ENCODE results near the gene HSPA1B. TPM values are rescaled to one million over a fixed set of nuclear protein-coding genes. Genes with fewer than 3 reads are reported as not detected.
A peak's percentile ranks its signal among the peaks of the same experiment; 100 is the strongest.

Gene HSPA1B
- total RNA-seq, 1 experiment from 2014 or later, result 265 TPM

DNA sequence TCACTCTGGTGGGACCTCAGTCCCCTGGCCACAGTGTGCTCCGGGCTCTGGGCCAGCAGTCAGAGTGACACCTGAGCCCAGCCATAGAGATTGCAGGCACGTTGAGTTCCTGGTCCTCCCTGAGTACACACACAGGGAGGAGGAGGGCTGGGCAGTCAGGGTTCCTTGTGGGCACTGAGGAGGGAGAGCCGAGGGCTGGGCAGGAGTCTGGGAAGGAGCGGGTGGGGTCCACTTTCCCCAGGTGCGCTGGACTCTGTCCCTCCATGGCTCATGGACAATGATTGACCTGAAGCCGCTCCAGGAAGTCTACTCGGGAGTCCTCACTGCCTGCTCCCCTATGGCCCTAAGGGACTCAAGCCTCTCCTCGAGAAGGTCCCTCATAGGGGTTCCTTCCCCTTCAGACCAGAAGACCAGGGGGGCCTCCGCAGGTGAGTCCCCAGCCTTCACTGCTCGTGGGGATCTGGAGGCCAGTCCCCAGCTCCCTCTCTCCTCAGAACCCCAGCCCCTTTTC is 50.2 kb downstream of the HSPA1B start:
- H3K36me3 ChIP-seq (ENCODE audit: low read depth, low read length), result peaks cover 19% of the 10 kb centered on the region
- H3K27ac ChIP-seq (ENCODE audit: low read length), result no peak overlapping the region
- H3K9me2 ChIP-seq (replicated peaks; ENCODE audit: low read length), result no peaks in the 10 kb centered on the region
- H3K9me3 ChIP-seq (ENCODE audit: low read length), result no peaks in the 10 kb centered on the region
- no peaks in the 10 kb centered on the region for H3K27me3 ChIP-seq (ENCODE audit: low read length)
- ChIA-PET CTCF (no interaction called here), POLR2A (ENCODE audit: unreplicated experiment) (no interaction called here)
- no peak overlapping the region for H3K9ac ChIP-seq (ENCODE audit: low read length)
- H2AFZ ChIP-seq (ENCODE audit: low read length), result 0 out of 2 replicates have a peak overlapping the region, but pooled peaks have one; percentile 10
- H3K79me2 ChIP-seq (ENCODE audit: low read length), result no peaks in the 10 kb centered on the region
- H4K20me1 ChIP-seq (ENCODE audit: low read length), result no peaks in the 10 kb centered on the region
- ATAC-seq, result peak; percentile 60
- H3K4me1 ChIP-seq (ENCODE audit: insufficient read depth, low read length), result peaks cover 40% of the 10 kb centered on the region
- BruUV-seq (replicated peaks), result no TSS peak
- intact Hi-C loops (cut with micrococcal nuclease), result no loop called here
- peak; percentile 35 for DNase-seq
- no peaks in the 10 kb centered on the region for H3F3A ChIP-seq (ENCODE audit: low read length, unreplicated experiment)
- no peak overlapping the region for H3K4me3 ChIP-seq (ENCODE audit: low read length)
- no peak for TF ChIP-seq EZH2 (IDR thresholded peaks at IDR 0.05; ENCODE audit: low read length, unreplicated experiment)
- TF ChIP-seq, protein P1, sequence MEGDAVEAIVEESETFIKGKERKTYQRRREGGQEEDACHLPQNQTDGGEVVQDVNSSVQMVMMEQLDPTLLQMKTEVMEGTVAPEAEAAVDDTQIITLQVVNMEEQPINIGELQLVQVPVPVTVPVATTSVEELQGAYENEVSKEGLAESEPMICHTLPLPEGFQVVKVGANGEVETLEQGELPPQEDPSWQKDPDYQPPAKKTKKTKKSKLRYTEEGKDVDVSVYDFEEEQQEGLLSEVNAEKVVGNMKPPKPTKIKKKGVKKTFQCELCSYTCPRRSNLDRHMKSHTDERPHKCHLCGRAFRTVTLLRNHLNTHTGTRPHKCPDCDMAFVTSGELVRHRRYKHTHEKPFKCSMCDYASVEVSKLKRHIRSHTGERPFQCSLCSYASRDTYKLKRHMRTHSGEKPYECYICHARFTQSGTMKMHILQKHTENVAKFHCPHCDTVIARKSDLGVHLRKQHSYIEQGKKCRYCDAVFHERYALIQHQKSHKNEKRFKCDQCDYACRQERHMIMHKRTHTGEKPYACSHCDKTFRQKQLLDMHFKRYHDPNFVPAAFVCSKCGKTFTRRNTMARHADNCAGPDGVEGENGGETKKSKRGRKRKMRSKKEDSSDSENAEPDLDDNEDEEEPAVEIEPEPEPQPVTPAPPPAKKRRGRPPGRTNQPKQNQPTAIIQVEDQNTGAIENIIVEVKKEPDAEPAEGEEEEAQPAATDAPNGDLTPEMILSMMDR (conservative IDR thresholded peaks at IDR 0.05; ENCODE audit: low read depth, low read length), result no peak
- no peak for TF ChIP-seq EZH2phosphoT487 (IDR thresholded peaks at IDR 0.05; ENCODE audit: borderline replicate concordance, low read length)
- H3K4me2 ChIP-seq (ENCODE audit: low read length), result peak overlapping the region; percentile 48; the same call in 1 of the 2 replicates

DNA sequence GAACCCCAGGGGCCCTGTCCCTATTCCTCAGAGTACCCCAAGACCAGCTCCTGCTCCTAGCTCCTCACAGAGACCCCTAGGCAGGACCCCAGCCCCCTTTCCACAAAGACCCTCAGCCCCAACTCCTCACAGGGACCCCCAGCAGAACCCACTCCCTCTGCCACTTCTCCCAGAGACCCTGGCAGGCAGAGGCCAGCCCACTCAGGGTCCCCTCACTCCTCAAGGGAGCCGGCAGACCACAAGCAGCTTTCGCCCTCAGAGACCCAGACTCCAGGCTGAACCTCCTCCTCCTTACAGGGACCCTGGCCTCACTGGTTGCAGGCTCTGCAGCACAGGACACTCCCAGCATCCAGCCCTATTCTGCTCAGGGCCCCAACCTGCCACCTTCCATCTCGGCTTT is 50.7 kb downstream of the HSPA1B start:
- BruUV-seq (replicated peaks), result no TSS peak
- H3K27ac ChIP-seq (ENCODE audit: low read length), result peak overlapping the region; percentile 49
- no peak for TF ChIP-seq EZH2 (IDR thresholded peaks at IDR 0.05; ENCODE audit: low read length, unreplicated experiment)
- TF ChIP-seq EZH2phosphoT487 (IDR thresholded peaks at IDR 0.05; ENCODE audit: borderline replicate concordance, low read length), result no peak
- TF ChIP-seq, protein P1 (conservative IDR thresholded peaks at IDR 0.05; ENCODE audit: low read depth, low read length), result no peak
- H3K4me3 ChIP-seq (ENCODE audit: low read length), result peak overlapping the region; percentile 29; the same call in 1 of the 2 replicates
- ATAC-seq (no peak), DNase-seq (no peak)
- H3K79me2 ChIP-seq (ENCODE audit: low read length), result no peaks in the 10 kb centered on the region
- 0 out of 2 replicates have a peak overlapping the region, but pooled peaks have one; percentile 10 for H2AFZ ChIP-seq (ENCODE audit: low read length)
- peaks cover 40% of the 10 kb centered on the region for H3K4me1 ChIP-seq (ENCODE audit: insufficient read depth, low read length)
- H3K4me2 ChIP-seq (ENCODE audit: low read length), result peak overlapping the region; percentile 48; the same call in 1 of the 2 replicates
- H3K36me3 ChIP-seq (ENCODE audit: low read depth, low read length), result peaks cover 25% of the 10 kb centered on the region
- intact Hi-C loops (cut with micrococcal nuclease), result no loop called here
- no peaks in the 10 kb centered on the region for H3F3A ChIP-seq (ENCODE audit: low read length, unreplicated experiment)
- no peaks in the 10 kb centered on the region for H3K27me3 ChIP-seq (ENCODE audit: low read length)
- no peaks in the 10 kb centered on the region for H4K20me1 ChIP-seq (ENCODE audit: low read length)
- ChIA-PET POLR2A (ENCODE audit: unreplicated experiment) (no interaction called here), CTCF (no interaction called here)
- peak overlapping the region; percentile 31; the same call in 1 of the 2 replicates for H3K9ac ChIP-seq (ENCODE audit: low read length)
- H3K9me2 ChIP-seq (replicated peaks; ENCODE audit: low read length), result no peaks in the 10 kb centered on the region
- H3K9me3 ChIP-seq (ENCODE audit: low read length), result no peaks in the 10 kb centered on the region

DNA sequence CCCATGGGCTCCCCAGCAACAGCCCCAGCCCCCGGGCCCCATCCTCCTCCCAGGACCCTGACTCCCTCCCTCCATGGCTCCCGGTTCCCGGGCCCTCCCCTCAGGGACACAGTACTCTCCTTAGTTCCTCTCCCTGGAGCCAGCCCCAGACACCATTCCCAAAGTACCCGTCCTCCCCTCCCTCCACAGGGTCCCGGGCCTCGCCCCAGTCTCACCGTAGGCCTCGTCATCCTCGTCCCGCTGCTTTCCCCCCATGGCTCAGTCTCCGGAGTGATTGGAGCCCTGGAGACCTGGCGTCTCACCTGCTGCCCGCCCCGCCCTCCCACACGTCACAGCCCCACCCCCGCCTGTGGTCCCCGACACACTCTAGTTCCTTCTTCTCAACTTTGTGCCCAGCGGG is 51.2 kb downstream of the HSPA1B start, which contains the start of gene SLC44A4:
Gene SLC44A4, minus strand, starts transcription at position 272 of the 400 bp plus-strand sequence. Its CDS starts 17 bp downstream, at position 255.
- Histone ChIP-seq H4K20me1 (ENCODE audit: low read length) (no peaks in the 10 kb centered on the region), H3K4me3 (ENCODE audit: low read length) (peak within 1 kb of the TSS; percentile 29), H3K27me3 (ENCODE audit: low read length) (no peaks in the 10 kb centered on the region), H3K4me2 (ENCODE audit: low read length) (peak within 1 kb of the TSS; percentile 48; the same call in 1 of the 2 replicates), H3K9me2 (replicated peaks; ENCODE audit: low read length) (no peaks in the 10 kb centered on the region), H3K79me2 (ENCODE audit: low read length) (no peaks in the 10 kb centered on the region), H3K9ac (ENCODE audit: low read length) (peak within 1 kb of the TSS; percentile 31; the same call in 1 of the 2 replicates), H3F3A (ENCODE audit: low read length, unreplicated experiment) (no peaks in the 10 kb centered on the region), H3K36me3 (ENCODE audit: low read depth, low read length) (peaks cover 29% of the 10 kb centered on the region), H3K4me1 (ENCODE audit: insufficient read depth, low read length) (peaks cover 40% of the 10 kb centered on the region), H2AFZ (ENCODE audit: low read length) (0 out of 2 replicates have a peak within 1 kb of the TSS, but pooled peaks have one; percentile 10), H3K27ac (ENCODE audit: low read length) (peak within 1 kb of the TSS; percentile 49), H3K9me3 (ENCODE audit: low read length) (no peaks in the 10 kb centered on the region)
- ChIA-PET CTCF (no interaction called here), POLR2A (ENCODE audit: unreplicated experiment) (no interaction called here)
- no peak for TF ChIP-seq EZH2 (IDR thresholded peaks at IDR 0.05; ENCODE audit: low read length, unreplicated experiment)
- no peak for TF ChIP-seq EZH2phosphoT487 (IDR thresholded peaks at IDR 0.05; ENCODE audit: borderline replicate concordance, low read length)
- TF ChIP-seq, protein P1 (conservative IDR thresholded peaks at IDR 0.05; ENCODE audit: low read depth, low read length), result no peak
- no TSS peak for BruUV-seq (replicated peaks)
- DNase-seq (peak; percentile 26), ATAC-seq (peak; percentile 11)
- intact Hi-C loops (cut with micrococcal nuclease), result no loop called here

Data from PC-3 (cell line).